Upper lobe of left lung (tissue), 4 donors: ENCODE measurements around the gene STOML1.

Source experiments
- EP300 ChIP-seq, 4 donors: sonication (generic); formaldehyde crosslinking; IDR thresholded peaks; one replicate each; pipeline ENCODE4 v1.5.1; 2017; ENCODE audit warnings: antibody characterized with exemption in 4 of 4, control low read depth in 2 of 4
- POLR2AphosphoS5 ChIP-seq, 2 donors: sonication (generic); formaldehyde crosslinking; IDR thresholded peaks; one replicate each; pipeline ENCODE4 v1.5.1; 2017; ENCODE audit warnings: antibody characterized with exemption in 2 of 2
- TF ChIP-seq, protein P1 (sequence below), 6 experiments: fragments of 450-650 bp in 4 of 6; fragments of 200-600 bp in 2 of 6; sonication (generic) in 2 of 6; IDR thresholded peaks; one replicate each; pipeline ENCODE4 v1.5.1; 2016 to 2019; ENCODE audit warnings: antibody characterized with exemption in 6 of 6

DNA sequence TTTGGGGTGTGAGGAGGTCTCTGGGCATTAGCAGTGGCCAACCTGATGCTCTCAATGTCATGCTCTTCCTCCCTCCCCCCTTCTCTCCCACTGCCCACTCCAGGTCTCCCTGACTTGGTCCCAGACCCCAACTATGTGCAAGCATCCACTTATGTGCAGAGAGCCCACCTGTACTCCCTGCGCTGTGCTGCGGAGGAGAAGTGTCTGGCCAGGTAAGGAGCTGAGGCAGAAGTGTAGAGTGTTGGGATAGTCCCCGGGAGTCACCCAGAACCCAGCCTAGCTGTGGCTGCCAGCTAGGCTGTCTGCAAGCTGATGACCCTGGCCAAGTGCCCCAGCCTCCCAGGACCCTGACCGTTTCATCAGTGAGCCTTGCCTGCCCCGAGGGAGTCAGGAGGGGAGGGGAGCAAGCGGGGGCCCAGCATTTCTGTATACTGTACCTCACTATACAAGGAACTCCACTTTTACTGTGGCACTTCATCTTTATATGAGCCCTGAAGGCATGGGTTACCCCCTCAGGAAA is 49.3 kb downstream of the STOML1 start:
- TF ChIP-seq, protein P1, sequence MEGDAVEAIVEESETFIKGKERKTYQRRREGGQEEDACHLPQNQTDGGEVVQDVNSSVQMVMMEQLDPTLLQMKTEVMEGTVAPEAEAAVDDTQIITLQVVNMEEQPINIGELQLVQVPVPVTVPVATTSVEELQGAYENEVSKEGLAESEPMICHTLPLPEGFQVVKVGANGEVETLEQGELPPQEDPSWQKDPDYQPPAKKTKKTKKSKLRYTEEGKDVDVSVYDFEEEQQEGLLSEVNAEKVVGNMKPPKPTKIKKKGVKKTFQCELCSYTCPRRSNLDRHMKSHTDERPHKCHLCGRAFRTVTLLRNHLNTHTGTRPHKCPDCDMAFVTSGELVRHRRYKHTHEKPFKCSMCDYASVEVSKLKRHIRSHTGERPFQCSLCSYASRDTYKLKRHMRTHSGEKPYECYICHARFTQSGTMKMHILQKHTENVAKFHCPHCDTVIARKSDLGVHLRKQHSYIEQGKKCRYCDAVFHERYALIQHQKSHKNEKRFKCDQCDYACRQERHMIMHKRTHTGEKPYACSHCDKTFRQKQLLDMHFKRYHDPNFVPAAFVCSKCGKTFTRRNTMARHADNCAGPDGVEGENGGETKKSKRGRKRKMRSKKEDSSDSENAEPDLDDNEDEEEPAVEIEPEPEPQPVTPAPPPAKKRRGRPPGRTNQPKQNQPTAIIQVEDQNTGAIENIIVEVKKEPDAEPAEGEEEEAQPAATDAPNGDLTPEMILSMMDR (IDR thresholded peaks at IDR 0.05), result no peak
- TF ChIP-seq EP300 (IDR thresholded peaks at IDR 0.05) (no peak), POLR2AphosphoS5 (IDR thresholded peaks at IDR 0.05) (no peak)
